Measurements from ENCODE around the gene CKAP2L.
"Not testable (repeated sequence)": the region's sequence is repeated elsewhere in the genome, so short reads cannot be mapped to it uniquely, and the experiment has no call there.

The CKAP2L gene

DNA sequence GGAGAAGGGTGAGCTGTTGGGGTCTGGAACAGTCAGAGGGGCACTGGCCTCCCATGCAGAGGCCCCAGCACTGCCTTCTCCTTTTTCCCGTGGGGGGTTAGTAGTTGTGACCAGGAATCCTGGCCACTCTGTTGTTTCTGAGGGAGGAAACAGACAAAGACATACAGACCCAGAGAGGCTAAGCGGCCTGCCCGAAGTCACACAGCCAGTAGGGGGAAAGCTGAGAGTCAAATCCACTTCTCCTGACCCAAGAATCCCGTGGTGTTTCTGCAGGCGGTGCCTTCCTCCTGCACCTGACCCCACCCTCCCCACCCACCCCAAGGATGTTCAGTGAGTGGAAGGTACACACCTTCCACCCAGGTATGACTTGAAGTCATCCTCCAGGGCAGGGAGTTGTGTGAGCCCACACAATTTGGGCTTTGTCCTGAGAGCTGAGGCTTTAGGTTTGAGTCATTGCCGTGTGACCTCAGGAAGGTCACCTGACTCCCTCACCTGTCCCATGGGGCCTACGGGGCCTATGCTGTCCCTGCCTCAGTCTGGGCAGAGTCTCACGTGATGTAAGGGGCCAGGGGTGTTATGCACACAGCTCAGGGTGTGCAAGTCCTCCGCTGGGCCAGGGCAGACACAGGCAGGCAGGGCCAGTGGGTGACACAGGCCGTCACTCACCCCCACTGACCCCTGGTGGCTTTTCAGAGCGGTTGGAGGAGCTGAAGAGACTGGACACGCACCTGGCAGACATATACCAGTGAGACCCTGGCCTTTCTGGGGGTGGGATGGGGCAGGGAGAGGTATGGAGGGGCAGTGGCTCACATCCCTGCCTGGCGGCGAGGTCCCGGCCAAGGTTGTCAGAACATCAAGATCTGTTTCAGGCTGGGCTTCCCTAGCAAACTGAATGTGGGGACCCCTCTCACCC is 38.6 kb downstream of the CKAP2L start:
- DNase-seq, result no peak

DNA sequence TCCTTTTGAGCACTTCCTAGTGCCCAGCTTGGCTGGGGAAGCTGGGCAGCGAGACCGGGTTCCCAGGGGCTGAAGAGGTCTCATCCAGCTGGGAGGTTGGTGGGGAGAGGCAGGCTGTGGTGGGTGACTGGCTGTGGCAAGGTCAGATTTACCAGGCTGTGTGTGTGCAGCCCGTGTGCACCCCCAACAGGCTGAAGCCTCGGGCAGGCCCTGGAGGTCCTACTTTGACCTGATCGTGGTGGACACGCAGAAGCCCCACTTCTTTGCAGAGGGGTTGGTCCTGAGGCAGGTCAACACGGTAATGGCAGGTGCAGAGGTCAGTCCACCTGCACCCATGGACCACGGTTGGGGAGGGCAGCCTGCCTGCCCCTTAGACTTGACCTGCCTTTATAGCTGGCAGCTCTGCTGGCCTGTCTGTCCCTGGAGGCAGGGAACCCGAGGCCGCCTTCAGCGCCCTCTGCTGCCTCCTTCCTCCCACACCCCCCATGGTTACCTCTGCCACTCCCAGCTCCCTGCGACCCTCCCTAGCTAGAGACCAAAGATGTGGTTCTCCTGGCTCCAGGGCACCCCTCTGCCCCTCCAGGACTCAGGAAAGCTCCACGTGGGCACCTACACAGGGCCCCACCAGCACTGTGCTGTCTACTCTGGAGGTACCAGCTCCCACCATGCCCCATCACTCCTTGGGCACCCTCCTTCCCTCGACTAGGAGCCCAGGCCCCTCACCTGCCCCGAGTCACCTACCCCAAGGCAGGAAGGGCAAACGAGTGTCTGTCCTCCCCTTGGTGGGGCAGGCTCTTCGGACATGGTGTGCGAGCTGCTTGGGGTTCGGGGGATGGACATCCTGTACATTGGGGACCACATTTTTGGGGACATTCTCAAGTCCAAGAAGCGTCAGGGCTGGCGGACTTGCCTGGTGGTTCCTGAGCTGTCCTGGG is 39.6 kb downstream of the CKAP2L start:
- DNase-seq, result peak; percentile 46

DNA sequence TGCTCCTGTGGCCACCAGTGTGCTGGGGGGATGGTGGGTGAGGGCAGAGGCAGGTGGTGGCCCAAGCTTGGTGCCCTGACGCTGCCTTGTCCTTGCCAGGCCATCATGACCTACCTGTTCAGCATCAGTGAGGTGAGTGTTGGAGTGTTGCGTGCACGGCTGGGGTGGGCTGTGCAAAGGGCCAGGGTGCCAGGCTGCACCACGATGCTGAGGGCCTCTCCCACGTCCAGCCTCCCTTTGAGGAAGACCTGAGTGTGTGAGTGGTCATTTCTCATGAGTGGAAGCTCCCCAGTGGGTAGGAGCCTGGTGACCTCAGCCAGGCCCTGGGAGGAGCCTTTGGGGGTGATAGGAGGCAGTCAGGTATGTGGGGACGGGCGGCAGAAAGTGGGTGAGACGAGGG is 40.4 kb downstream of the CKAP2L start:
- DNase-seq, result no peak

DNA sequence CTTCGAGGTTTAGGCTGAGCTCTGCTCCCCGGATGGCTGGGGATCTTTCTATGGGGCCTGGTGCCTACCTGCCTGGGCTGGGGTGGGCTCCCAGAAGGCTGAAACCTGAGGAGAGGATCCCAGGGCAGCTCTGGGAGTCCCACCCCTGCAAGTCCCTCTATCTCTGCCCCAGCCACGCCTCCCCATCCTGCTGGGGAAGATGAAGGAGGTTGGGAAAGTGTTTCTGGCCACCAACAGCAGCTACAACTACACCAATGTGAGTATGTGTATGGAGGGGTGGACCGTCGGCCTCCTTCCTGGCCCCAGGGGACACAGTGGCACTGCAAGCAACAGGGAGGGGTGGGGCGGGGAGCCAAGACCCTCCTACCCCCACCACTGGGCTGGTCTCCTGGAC is 40.9 kb downstream of the CKAP2L start:
- DNase-seq, result no peak

DNA sequence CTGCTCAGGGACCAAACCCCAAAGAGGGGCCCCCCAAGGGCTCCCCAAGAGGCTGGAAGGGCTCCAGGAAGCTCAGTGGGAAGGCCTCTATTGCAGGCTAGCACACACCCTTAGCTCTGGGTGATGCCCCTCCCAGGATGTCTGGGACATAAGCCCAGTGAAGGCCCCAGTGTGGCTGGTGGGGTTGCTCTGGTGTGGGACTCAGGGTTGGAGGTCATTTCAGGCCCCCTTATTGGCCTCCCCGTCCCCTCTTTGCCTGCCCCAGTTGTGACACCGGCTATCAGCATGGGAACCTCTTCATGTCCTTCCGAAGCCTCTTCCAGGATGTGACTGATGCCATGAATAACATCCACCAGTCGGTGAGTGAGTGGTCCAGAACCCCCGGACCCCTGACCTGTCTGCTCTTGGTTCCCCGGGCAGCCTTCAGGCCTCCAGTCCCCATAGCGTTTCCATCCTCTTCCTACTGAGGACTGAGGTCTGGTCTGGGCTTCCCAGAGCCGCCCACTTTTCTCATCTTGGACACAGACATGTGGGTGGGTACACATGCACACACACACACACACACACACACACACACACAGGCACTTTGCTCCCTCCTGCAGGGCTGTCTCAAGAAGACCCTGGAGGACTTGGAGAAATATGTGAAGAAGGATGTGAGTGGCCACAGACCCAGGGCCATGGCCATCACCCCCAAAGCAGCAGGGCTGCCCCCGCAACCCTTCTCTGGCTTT is 41.4 kb downstream of the CKAP2L start:
- DNase-seq, result no peak

DNA sequence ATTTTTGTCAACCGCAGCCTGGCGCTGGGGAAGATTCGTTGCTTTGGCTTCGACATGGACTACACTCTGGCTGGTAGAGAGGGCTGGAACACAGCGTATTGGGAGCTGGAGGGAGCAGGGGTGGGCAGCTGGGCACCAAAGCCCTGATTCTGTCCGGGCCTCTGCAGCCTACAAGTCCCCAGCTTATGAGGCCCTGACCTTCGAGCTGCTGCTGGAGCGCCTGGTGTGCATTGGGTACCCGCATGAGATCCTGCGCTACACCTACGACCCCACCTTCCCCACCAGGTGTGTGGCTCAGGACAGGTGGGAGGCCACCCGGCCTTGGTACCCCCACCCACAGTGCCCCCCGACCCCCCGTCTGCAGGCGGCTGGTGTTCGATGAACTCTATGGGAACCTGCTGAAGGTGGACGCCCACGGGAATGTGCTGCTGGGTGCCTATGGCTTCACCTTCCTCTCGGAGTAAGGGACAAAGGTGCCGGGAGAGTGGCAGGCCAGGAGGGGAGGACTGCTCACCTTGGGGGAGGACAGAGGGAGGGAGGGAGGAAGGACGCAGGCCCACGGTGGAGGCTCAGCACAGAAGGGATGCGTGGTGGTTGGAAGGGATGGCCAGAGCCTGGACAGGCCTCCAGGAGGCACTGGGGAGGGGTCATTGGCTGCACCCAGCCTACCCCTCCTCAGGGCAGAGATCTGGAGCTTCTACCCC is 42.4 kb downstream of the CKAP2L start:
- no peak for DNase-seq

DNA sequence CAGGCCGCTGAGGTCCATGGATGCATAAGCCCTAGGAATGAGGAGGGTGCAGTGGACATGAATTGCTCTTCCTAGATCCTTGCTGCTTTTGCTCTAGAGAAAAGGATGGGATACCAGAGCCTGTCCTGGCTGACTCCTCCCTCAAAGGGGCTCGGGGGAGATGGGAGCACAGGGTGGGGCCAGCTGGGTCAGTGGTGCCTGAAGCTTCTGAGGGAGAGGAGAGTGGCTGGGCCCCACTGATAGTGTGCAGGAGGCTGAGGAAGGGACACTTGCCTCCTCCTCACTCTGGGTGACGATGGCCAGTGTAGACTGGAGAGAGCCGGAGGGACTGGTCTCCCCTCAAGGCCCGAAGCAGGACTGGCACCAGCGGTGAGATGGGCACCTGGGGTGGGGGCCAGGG is 43.6 kb downstream of the CKAP2L start, which contains the start of gene NT5DC4:
Gene NT5DC4 (plus strand): TSS at position 236 of the 400 bp plus-strand sequence. CDS start 60 bp downstream, at position 296.
- DNase-seq, result no peak

DNA sequence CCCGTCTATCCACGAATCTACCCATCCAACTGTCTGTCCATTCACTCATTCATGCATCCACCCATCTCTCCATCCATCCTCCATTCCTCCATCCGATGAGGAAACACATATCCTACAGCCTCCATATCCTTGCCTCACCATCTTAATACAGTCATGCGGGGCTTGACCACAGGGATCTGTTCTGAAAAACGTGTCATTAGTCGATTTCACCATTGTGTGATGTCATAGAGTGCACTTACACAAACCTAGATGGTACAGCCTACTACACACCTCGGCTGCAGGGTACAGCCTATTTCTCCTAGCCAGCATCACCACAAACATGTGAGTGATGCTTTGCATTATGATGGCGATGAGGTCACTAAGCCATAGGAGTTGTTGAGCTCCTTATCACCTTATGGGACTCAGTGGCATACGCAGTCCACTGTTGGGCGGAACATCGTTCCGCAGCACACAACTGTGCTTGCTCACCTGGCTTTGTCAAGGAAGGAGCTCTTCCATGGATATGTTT is 45.5 kb downstream of the CKAP2L start:
- no peak for DNase-seq

DNA sequence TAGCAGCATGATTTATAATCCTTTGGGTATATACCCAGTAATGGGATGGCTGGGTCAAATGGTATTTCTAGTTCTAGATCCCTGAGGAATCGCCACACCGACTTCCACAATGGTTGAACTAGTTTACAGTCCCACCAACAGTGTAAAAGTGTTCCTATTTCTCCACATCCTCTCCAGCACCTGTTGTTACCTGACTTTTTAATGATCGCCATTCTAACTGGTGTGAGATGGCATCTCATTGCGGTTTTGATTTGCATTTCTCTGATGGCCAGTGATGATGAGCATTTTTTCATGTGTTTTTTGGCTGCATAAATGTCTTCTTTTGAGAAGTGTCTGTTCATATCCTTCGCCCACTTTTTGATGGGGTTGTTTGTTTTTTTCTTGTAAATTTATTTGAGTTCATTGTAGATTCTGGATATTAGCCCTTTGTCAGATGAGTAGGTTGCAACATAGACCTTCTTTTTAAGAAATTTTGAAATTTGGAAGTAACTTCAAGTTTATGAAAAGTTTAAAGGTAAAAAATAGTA is 47.5 kb downstream of the CKAP2L start:
- not testable (repeated sequence) for DNase-seq

DNA sequence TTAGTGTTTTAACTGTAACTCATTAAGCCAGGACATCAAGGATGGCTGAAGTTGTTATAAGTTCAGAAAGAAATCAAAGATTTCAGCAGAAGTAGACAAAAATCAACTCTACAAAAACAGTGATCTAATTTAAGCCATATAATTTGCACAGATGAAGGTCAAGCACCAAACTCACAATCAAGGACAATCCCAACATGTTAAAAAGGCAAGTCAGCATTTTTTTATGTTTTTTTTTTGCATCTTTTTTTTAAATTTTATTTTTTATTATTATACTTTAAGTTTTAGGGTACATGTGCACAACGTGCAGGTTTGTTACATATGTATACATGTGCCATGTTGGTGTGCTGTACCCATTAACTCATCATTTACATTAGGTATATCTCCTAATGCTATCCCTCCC is 48.3 kb downstream of the CKAP2L start:
- not testable (repeated sequence) for DNase-seq

DNA sequence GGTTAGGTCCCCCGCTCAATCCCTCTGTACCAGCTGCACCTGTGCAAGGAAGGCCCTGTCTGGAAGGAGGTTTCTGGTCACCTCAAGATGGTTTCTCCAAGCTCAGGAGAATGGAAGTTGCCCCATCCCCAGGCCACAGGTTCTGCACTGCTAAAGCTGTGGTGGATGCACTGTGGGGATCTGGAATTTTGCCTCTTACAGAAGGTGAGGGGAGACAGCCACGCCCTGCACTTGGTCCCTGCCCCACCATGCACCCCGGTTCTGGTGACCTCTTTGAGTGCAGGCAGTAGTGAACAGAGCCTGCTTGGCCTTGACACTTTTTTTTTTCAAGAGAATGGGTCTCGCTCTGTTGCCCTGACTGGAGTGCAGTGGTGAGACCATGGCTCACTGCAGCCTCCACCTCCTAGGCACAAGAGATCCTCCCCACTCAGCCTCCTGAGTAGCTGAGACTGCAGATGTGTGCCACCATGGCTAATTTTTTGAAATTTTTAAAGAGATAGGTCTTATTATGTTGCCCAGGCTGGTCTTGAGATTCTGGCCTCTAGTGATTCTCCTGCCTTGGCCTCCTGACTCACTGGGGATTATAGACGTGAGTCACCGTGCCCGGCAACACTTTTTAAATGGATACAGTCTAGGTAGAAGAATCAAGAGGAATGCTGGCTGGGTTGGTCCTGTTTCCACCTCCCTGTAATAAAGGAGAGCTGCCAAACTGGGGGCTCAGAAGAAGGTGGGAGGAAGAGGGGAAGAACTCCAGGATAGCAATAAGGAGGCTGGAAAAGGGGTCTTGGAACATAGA is 49.4 kb downstream of the CKAP2L start:
- no peak for DNase-seq

DNA sequence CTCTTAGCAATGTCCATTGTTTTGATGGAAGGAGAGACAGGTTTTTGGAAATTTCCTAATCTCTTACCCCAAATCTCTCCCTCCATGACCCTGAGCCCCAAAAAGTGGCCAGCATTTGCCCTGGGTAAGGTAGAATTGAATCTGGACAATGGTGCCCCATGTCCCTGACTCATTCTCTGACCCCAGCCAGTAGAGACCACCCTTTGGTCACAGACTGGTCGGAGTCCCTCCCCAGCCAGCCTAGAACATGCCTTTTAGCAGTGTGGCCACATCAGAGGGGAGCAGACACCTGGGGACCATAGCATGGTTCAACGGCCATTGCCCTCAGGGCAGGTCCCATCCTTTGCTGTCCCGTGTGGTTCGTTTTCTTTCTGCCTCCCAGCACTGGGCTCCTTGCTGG is 50.1 kb downstream of the CKAP2L start:
- no peak for DNase-seq

DNA sequence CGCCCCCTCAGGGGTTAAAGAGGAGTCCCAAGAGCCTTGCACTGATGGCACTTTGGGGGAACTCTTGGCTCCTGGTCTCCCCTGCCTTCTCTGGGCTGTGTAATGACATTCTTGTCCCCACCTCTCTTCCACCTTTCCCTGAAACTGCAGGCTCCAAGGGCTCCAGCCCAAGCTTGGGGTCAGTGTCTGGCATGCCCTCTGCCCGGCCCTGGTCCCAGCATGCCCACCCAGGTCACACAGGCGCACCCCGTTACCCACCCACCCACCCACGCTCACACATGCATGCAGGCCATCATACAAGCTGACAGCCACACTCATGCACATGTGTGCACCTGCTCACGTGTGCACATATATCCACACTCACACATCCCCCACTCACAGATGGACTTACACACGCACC is 50.5 kb downstream of the CKAP2L start:
- no peak for DNase-seq

DNA sequence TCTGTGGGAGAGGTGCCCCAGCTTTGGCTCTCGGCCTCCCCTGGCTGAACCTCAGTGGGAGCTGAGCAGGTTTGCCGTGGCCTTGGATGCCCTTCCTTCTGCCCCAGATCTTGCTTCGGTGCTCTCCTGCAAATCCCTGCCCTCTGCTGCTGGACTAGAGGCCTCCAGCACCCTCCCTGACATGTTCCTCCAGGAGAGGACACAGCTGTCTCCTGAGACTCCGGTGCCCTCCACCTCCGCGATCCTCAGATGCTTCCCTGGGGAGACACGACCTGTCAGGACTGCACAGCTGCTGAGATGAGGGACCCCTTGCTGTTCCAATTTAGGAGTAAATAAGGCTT is 50.9 kb downstream of the CKAP2L start:
- DNase-seq, result no peak

DNA sequence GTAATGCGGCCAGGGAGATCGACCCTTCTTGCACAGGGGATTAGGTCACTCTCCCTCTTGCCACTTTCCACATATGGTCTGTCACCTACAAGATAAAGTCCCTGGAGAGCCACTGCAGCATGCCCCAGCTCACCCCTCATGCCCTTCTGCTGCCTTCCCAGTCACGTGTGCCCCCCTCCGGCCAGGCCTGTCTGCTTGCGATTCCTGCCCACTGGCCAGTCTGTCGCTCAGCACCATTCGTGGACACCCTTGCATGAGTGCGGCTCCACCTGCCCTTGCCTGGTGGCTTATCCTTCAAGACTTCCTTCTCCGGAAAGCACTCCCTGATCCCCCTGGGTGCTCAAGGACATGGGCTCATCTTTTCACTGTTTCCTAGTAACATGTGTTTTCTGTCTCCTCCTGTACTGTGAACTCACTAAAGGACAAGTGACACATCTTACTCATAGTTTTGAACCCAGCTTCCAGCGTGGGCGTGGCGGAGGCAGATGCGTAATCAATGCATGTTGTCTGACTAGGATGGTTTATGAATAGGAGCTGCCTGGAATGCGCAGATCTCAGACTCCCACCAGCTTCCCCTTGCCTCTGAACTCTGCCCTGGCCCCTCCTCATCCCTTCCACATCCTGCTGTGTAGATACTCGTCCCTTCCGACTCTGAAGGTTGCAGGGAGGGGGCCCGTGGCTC is 51.4 kb downstream of the CKAP2L start:
- DNase-seq, result no peak

DNA sequence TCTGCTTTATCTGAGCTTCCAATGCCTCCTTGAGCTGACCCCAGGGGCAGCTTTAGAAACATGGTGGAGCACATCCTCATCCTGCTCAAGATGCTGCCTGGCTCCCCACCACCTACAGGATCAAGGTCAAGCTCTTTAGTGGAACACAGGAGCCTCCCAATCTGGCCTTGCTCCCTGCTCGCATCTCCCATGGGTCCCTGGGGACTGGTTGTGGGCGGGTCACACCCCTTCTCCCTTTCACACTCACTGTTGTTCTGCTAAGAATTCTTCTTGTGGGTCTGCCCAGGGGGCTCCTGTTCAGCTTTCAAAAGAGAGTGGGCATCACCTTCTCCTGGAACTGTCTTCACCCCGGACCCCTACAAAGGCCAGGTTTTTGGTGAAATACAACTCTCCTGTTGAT is 51.9 kb downstream of the CKAP2L start:
- peak; percentile 19 for DNase-seq

DNA sequence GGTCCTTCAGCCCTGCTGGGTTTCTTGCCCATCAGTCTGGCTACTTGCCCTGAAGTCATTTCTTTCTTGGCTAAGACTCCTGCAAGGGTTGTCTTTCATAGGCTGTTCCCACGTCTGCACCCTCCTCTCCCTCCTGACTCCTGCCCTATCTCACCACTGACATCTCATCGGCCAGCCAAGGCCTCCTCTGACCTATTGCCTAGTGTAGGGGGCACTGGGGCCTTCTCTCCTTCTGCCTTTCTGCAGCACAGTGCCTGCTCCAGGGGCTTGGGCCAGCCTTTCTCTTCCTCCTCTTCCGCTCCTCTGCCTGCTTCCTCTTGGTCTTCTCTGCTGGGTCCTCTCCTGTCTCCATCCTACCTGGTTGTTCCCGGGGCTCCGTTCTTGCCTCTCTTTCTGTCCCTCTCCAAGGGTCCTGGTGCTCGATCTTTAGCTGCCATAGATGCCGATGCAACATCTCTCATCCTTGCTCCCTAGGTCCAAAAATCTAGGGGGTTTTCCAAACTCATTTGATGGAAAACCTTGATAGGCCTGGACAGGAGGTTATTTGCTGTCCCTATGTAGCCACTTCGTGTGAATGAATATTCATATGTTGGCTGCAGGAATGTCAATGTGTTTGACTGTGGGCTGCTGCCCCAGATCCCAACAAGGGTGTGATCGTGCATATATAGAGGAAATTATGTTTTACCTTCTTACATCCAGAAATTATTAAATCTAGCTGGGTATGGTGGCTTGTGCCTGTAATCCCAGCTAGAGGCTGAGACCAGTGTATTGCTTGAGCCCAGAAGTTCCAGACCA is 53.3 kb downstream of the CKAP2L start:
- no peak for DNase-seq

DNA sequence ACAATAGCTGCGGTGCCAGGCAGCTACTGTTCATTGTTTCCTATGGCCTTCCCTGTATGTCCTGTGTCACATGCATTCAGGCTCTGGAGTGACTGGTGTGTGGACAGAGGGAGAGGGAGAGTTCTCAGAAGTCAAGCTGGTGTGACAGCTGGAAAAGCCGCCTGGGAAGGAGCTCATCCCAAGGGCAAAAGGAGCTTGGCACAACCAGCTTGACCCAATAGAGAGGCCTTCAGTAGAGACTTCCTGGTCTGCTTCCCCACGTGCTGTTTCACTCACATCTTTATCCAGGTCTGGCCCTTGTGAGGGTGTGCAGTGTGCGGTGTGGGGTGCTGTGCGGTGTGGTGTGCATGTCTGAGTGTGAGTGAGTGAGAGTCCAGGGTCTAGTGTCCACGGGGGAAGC is 54.7 kb downstream of the CKAP2L start:
- DNase-seq, result no peak

DNA sequence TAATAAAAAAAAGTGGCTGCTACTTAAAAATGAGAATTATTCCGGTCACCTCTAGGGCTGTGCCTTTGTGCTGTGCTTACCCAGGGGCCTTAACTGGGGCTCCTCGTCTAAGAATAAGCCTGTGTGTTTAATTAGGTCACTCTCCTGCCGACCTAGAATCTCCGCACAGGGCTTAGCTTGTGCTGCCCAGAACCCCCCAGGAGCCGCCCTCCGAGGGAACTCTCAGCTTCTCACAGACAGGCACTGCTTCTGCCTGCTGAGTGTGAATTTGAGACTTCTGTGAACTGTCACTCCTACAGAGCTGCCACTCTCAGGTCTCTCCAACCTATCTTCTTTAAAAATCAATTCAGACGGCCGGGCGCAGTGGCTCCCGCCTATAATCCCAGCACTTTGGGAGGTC is 55.4 kb downstream of the CKAP2L start:
- DNase-seq, result no peak

DNA sequence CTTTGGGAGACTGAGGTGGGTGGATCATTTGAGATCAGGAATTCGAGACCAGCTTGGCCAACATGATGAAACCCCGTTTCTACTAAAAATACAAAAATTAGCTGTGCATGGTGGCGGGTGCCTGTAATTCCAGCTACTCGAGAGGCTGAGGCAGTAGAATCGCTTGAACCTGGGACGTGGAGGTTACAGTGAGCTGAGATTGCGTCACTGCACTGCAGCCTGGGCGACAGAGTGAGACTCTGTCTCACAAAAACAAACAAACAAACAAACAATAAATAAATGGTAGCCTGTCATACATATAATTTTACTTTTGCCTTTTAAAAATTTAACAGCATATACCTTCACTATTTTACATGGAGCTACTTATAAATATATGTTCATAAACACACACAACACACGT is 57.5 kb downstream of the CKAP2L start:
- not testable (repeated sequence) for DNase-seq
